K562 (cell line): ENCODE data around the gene CSNK1G3. TPM values are rescaled to one million over a fixed set of nuclear protein-coding genes. Genes with fewer than 3 reads are reported as not detected.

Experiments
- ATAC-seq: fragments of 200-7000 bp; cut with Tn5 transposase; 3 replicates; pipeline ENCODE4 v1.9.1; 2020; ENCODE audit warnings: moderate library complexity
- BruUV-seq: library from RNA; stranded (reverse); fragments of 400-500 nt; replicated peaks from 2 replicates; lab custom pipeline; 2021; lab: Mats Ljungman, UMichigan
- CTCF ChIA-PET: fragments of 300-600 bp; formaldehyde crosslinking; extraction: SDS; loops from one replicate; lab custom pipeline; 2021; ENCODE audit warnings: low intra/inter-chr PET ratio; lab: Yijun Ruan, JAX
- POLR2A ChIA-PET: fragments of 300-600, 350-650 bp; sonication (Branson Sonifier 250); formaldehyde crosslinking; extraction: SDS; loops from one replicate; lab custom pipeline; 2021; ENCODE audit warnings: antibody characterized with exemption, inconsistent platforms; lab: Yijun Ruan, JAX
- DNase-seq, 4 experiments: peaks; one replicate each; pipeline versions ENCODE4 v3.0.0 to v3.0.0-alpha.2; 2011 to 2018; ENCODE audit warnings: low spot score in 3 of 4, mixed read lengths in 3 of 4; ENCODE audit errors: extremely low read depth in 1 of 4
- FAIRE-seq: peaks from 2 replicates; lab custom pipeline; 2011; peaks lifted over from hg19 to GRCh38; lab: Jason Lieb, UNC
- H2AFZ ChIP-seq: 2 replicates; pipeline ENCODE4 v1.6.0; 2011; ENCODE audit warnings: low read depth, low read length, control low read depth, inconsistent platforms
- H3K27ac ChIP-seq: fragments of 200-600 bp; 3 replicates; pipeline ENCODE4 v1.8.0; 2011; ENCODE audit warnings: low read depth, mild to moderate bottlenecking, control low read depth, inconsistent platforms, low read length, moderate library complexity, mixed read lengths; ENCODE audit errors: extremely low read depth
- H3K27me3 ChIP-seq, 2 experiments: fragments of 300-600 bp in 1 of 2; 2 replicates in 1 of 2; 3 replicates in 1 of 2; pipeline versions ENCODE4 v1.6.0 to v1.8.0; 2011; ENCODE audit warnings: inconsistent platforms in 2 of 2, low read length in 2 of 2, mild to moderate bottlenecking in 1 of 2, mixed read lengths in 1 of 2, moderate library complexity in 1 of 2; ENCODE audit not compliant: control insufficient read depth in 2 of 2, insufficient read depth in 2 of 2
- H3K36me3 ChIP-seq: fragments of 300-600 bp; 3 replicates; pipeline ENCODE4 v1.8.0; 2011; ENCODE audit warnings: mild to moderate bottlenecking, low read length, inconsistent platforms; ENCODE audit not compliant: control insufficient read depth, insufficient read depth
- H3K4me1 ChIP-seq, 2 experiments: fragments of 200-600 bp in 1 of 2; replicated peaks in 1 of 2; 2 replicates in 1 of 2; 3 replicates in 1 of 2; pipeline versions ENCODE4 v1.5.1 to v1.8.0; 2011; ENCODE audit warnings: inconsistent platforms in 2 of 2, low read length in 2 of 2, mild to moderate bottlenecking in 1 of 2, mixed read lengths in 1 of 2, moderate library complexity in 1 of 2; ENCODE audit not compliant: control insufficient read depth in 2 of 2, insufficient read depth in 2 of 2
- H3K4me2 ChIP-seq: 2 replicates; pipeline ENCODE4 v1.6.1; 2011; ENCODE audit warnings: low read length, control low read depth, inconsistent platforms, mixed read lengths; ENCODE audit not compliant: insufficient read depth
- H3K4me3 ChIP-seq: fragments of 200-600 bp; sonication (generic), shearing (Covaris generic); 2 replicates; pipeline ENCODE4 v1.5.1; 2016; ENCODE audit warnings: control low read depth, inconsistent platforms
- H3K79me2 ChIP-seq: fragments of 200-600 bp; 3 replicates; pipeline ENCODE4 v1.8.0; 2011; ENCODE audit warnings: low read length, inconsistent platforms; ENCODE audit not compliant: control insufficient read depth, insufficient read depth
- H3K9ac ChIP-seq, 2 experiments: 2 replicates each; pipeline versions ENCODE4 v1.6.0 to v1.6.1; 2011; ENCODE audit warnings: low read depth in 2 of 2, low read length in 2 of 2, control low read depth in 1 of 2, inconsistent platforms in 1 of 2, mild to moderate bottlenecking in 1 of 2, mixed read lengths in 1 of 2; ENCODE audit not compliant: insufficient read depth in 1 of 2
- H3K9me1 ChIP-seq: one replicate; pipeline ENCODE4 v1.6.0; 2011; ENCODE audit warnings: inconsistent platforms, mild to moderate bottlenecking, low read length, moderate library complexity; ENCODE audit not compliant: control insufficient read depth, insufficient read depth
- H3K9me3 ChIP-seq: replicated peaks from 2 replicates; pipeline ENCODE4 v1.5.1; 2011; ENCODE audit warnings: low read depth, low read length, inconsistent platforms; ENCODE audit not compliant: control insufficient read depth, insufficient read depth
- H4K20me1 ChIP-seq: replicated peaks from 2 replicates; pipeline ENCODE4 v1.6.1; 2011; ENCODE audit warnings: low read length, inconsistent platforms, mixed read lengths; ENCODE audit not compliant: control insufficient read depth, insufficient read depth
- ARID1B ChIP-seq: fragments of 450-650 bp; IDR thresholded peaks from 2 replicates; pipeline ENCODE4 v1.6.1; 2016; ENCODE audit warnings: antibody characterized with exemption, mild to moderate bottlenecking, inconsistent platforms
- CGGBP1 ChIP-seq: fragments of 250-450 bp; sonication (Bioruptor Pico); IDR thresholded peaks from 2 replicates; pipeline ENCODE4 v1.9.0; 2021; ENCODE audit warnings: mild to moderate bottlenecking
- CREM ChIP-seq: IDR thresholded peaks from 2 replicates; pipeline ENCODE4 v1.6.1; 2014; ENCODE audit warnings: antibody characterized with exemption, low read depth
- MED1 ChIP-seq: sonication (generic); formaldehyde crosslinking; IDR thresholded peaks from 2 replicates; pipeline ENCODE4 v1.8.1; 2023; ENCODE audit warnings: missing genetic modification reagents, borderline replicate concordance
- MEIS2 ChIP-seq: fragments of 450-650 bp; IDR thresholded peaks from 2 replicates; pipeline ENCODE4 v1.6.1; 2014; ENCODE audit warnings: mild to moderate bottlenecking; ENCODE audit not compliant: partially characterized antibody
- MTF1 ChIP-seq: fragments of 250-450 bp; sonication (Bioruptor Pico); IDR thresholded peaks from 2 replicates; pipeline ENCODE4 v1.9.0; 2021; ENCODE audit warnings: moderate library complexity, mild to moderate bottlenecking, inconsistent platforms, borderline replicate concordance
- NFE2L1 ChIP-seq: fragments of 450-650 bp; IDR thresholded peaks from 2 replicates; pipeline ENCODE4 v1.6.1; 2016; ENCODE audit warnings: missing genetic modification characterization, low read depth, mild to moderate bottlenecking, missing compliant biosample characterization, moderate library complexity, borderline replicate concordance
- RAD51 ChIP-seq: fragments of 450-650 bp; IDR thresholded peaks from 2 replicates; pipeline ENCODE4 v1.7.1; 2016; ENCODE audit warnings: low read depth, mild to moderate bottlenecking, borderline replicate concordance
- SIX5 ChIP-seq, 2 experiments: IDR thresholded peaks; 2 replicates each; pipeline ENCODE4 v1.6.1; 2011; ENCODE audit warnings: low read length in 2 of 2, borderline replicate concordance in 1 of 2, low read depth in 1 of 2, mild to moderate bottlenecking in 1 of 2, moderate library complexity in 1 of 2; ENCODE audit not compliant: insufficient read depth in 1 of 2
- SRF ChIP-seq, 2 experiments: fragments of 250-450, 450-650 bp in 1 of 2; sonication (Bioruptor Pico) in 1 of 2; sonication (generic) in 1 of 2; formaldehyde crosslinking; IDR thresholded peaks; 2 replicates each; pipeline versions ENCODE4 v1.5.0 to v1.5.1; 2020 to 2022; ENCODE audit warnings: mild to moderate bottlenecking in 1 of 2, missing genetic modification reagents in 1 of 2
- XRCC4 ChIP-seq: IDR thresholded peaks from one replicate; pipeline ENCODE4 v1.6.1; 2011; ENCODE audit not compliant: insufficient read depth, insufficient read length; ENCODE audit errors: extremely low read depth
- YY1 ChIP-seq, 3 experiments: IDR thresholded peaks; 2 replicates each; pipeline ENCODE4 v1.6.1; 2011; ENCODE audit warnings: low read length in 2 of 3, mild to moderate bottlenecking in 2 of 3, moderate library complexity in 2 of 3, borderline replicate concordance in 1 of 3, control low read depth in 1 of 3, low read depth in 1 of 3; ENCODE audit not compliant: insufficient read depth in 3 of 3, insufficient replicate concordance in 2 of 3, control insufficient read depth in 1 of 3, insufficient read length in 1 of 3; ENCODE audit errors: extremely low read depth in 1 of 3
- ZHX1 ChIP-seq: fragments of 150-350 bp; conservative IDR thresholded peaks from 2 replicates; pipeline ENCODE4 v1.6.1; 2014; ENCODE audit warnings: low read length
- ZNF146 ChIP-seq: IDR thresholded peaks from one replicate; pipeline ENCODE4 v1.6.1; 2018; ENCODE audit warnings: missing compliant biosample characterization; ENCODE audit not compliant: unreplicated experiment
- ZNF282 ChIP-seq: sonication (generic); formaldehyde crosslinking; IDR thresholded peaks from 2 replicates; pipeline ENCODE4 v1.8.1; 2023; ENCODE audit warnings: missing genetic modification reagents
- ZNF347 ChIP-seq: fragments of 450-650 bp; formaldehyde crosslinking; IDR thresholded peaks from 2 replicates; pipeline ENCODE4 v1.4.0; 2020; ENCODE audit warnings: low read depth, mild to moderate bottlenecking, moderate library complexity
- ZNF584 ChIP-seq: fragments of 200-800 bp; sonication (Bioruptor generic); IDR thresholded peaks from 2 replicates; pipeline ENCODE4 v1.6.1; 2016; ENCODE audit warnings: low read depth, mild to moderate bottlenecking, missing genetic modification characterization, missing compliant biosample characterization
- ZNF77 ChIP-seq: fragments of 250-450 bp; sonication (Bioruptor Pico); IDR thresholded peaks from 2 replicates; pipeline ENCODE4 v1.5.0; 2020
- in situ Hi-C: fragments of 300-500 bp; cut with MboI; formaldehyde crosslinking; loops from 4 replicates; pipeline ENCODE4 v1.15.0; 2018; ENCODE audit warnings: inconsistent platforms, mixed read lengths
- intact Hi-C: fragments of 100-400 bp; cut with micrococcal nuclease; formaldehyde crosslinking; loops from 2 replicates; pipeline ENCODE4 v1.14.2; 2022
- polyA plus RNA-seq, 8 experiments: library from polyadenylated mRNA; depleted of rRNA in 4 of 8; stranded (reverse) in 5 of 8; unstranded in 3 of 8; fragments of >200 nt; fragmentation: Nextera tagmentation in 2 of 8; fragmentation: Illumina TruSeq in 1 of 8; extraction: Ambion mirVana in 2 of 8; extraction: Trizol in 1 of 8; gene quantifications; 2 replicates each; pipeline versions ENCODE4 v1.2.1 to v1.2.3, GENCODE V29; 2011 to 2014; ENCODE audit warnings: inconsistent platforms in 1 of 8, missing spikeins in 1 of 8
- total RNA-seq, 7 experiments: library from RNA; depleted of rRNA in 6 of 7; stranded (reverse); fragments of >200 nt in 6 of 7; fragmentation: Illumina TruSeq in 2 of 7; extraction: Trizol in 2 of 7; gene quantifications; 2 replicates each; pipeline versions ENCODE4 v1.2.1 to v1.2.3, GENCODE V29; 2011 to 2021; ENCODE audit warnings: low replicate concordance in 1 of 7

CSNK1G3 gene
- total and polyA plus RNA-seq, 9 of the 15 experiments (the other 6 are each of a cell fraction or from before 2014, with no cell fraction given): 8.3 to 27.6 (median 16.5) TPM

GRCh38 chr5:123518111-123518510 is 6.1 kb downstream of the CSNK1G3 start (continued):
- no peak for TF ChIP-seq ARID1B
- no peak for TF ChIP-seq SRF (CRISPR knock-in tag; IDR thresholded peaks at IDR 0.05)
- TF ChIP-seq NFE2L1 (tag): no peak
- no peak for TF ChIP-seq MTF1 (CRISPR knock-in tag)
- TF ChIP-seq MED1 (CRISPR knock-in tag): no peak
- TF ChIP-seq YY1 (IDR thresholded peaks at IDR 0.05; ENCODE audit: borderline replicate concordance in 1 of 3, control insufficient read depth in 1 of 3, extremely low read depth in 1 of 3, insufficient read depth in 3 of 3, insufficient read length in 1 of 3, insufficient replicate concordance in 2 of 3, low read depth in 1 of 3, low read length in 2 of 3): no peak
- no peak for TF ChIP-seq CREM
- TF ChIP-seq ZNF282 (CRISPR knock-in tag): no peak
- no peak for TF ChIP-seq RAD51
- no peak for TF ChIP-seq MEIS2
- TF ChIP-seq, all 486 proteins: peak for 0

- Histone ChIP-seq H4K20me1 (peaks cover 5% of the 10 kb centered on the region; the same call in 1 of the 2 replicates), H3K79me2 (peaks cover 64% of the 10 kb centered on the region), H3K36me3 (no peaks in the 10 kb centered on the region), H2AFZ (no peak overlapping the region), H3K9me3 (no peaks in the 10 kb centered on the region), H3K4me2 (no peak overlapping the region), H3K4me1 (peaks cover 0 to 12% of the 10 kb centered on the region in 2 experiments; a peak in 3 of 5 replicates), H3K27me3 (no peaks in the 10 kb centered on the region), H3K9me1 (no peaks in the 10 kb centered on the region), H3K9ac (no peak overlapping the region)
- in situ Hi-C loops (no loop called here), intact Hi-C loops (no loop called here)
- ATAC-seq: no peak
- TF ChIP-seq ZNF584 (no peak), XRCC4 (no peak), ZHX1 (no peak), ZNF77 (no peak), ZNF146 (CRISPR knock-in tag) (no peak), SIX5 (IDR thresholded peaks at IDR 0.05; ENCODE audit: borderline replicate concordance in 1 of 2, insufficient read depth in 1 of 2, low read depth in 1 of 2, low read length in 2 of 2) (no peak), CGGBP1 (CRISPR knock-in tag) (no peak), ZNF347 (CRISPR knock-in tag) (no peak)
- TF ChIP-seq, all 486 proteins: peak for 0
- FAIRE-seq: no peak
- POLR2A ChIA-PET: no interaction called here
- no TSS peak for BruUV-seq
- DNase-seq: no peak
- CTCF ChIA-PET: no interaction called here
- no peak overlapping the region for H3K4me3 ChIP-seq
- H3K27ac ChIP-seq: no peak overlapping the region
These were observed 8.8 kb downstream of the CSNK1G3 start for GRCh38 chr5:123520677-123521247.
